Hematopoietic multipotent progenitor cell treated with erythropoietin and hydrocortisone succinate and interleukin-3 and kit ligand, for 6 days (in vitro differentiated cells): ENCODE data around the gene TTLL12.

ENCODE experiments used
- DNase-seq: peaks from one replicate; pipeline ENCODE4 v3.0.0-alpha.2; 2015

Gene TTLL12

GRCh38 chr22:43118953-43119458 is 67.9 kb downstream of the TTLL12 start:
- no peak for DNase-seq

- no peak for DNase-seq
These were observed 68.7 kb downstream of the TTLL12 start for GRCh38 chr22:43118024-43118849.

GRCh38 chr22:43116932-43117331 is 70.0 kb downstream of the TTLL12 start:
- no peak for DNase-seq
